SK-N-SH treated with all-trans-retinoic acid at 6 μM for 48 hours (cell line): ENCODE data around the gene PRKG2.

ENCODE experiments used
- ATAC-seq: fragments of 200-7000 bp; cut with Tn5 transposase; 3 replicates; pipeline ENCODE4 v1.9.1; 2020; ENCODE audit warnings: mild to moderate bottlenecking, moderate library complexity
- ARNTL ChIP-seq: fragments of 450-650 bp; formaldehyde crosslinking; IDR thresholded peaks from 2 replicates; pipeline ENCODE4 v1.5.0; 2020; ENCODE audit warnings: low read depth, mild to moderate bottlenecking, moderate library complexity, borderline replicate concordance
- BACH2 ChIP-seq: fragments of 250-450 bp; sonication (Bioruptor Pico); IDR thresholded peaks from 2 replicates; pipeline ENCODE4 v1.9.0; 2021; ENCODE audit warnings: mild to moderate bottlenecking, borderline replicate concordance
- CREB5 ChIP-seq: fragments of 250-450 bp; sonication (Bioruptor Pico); IDR thresholded peaks from 2 replicates; pipeline ENCODE4 v1.5.1; 2020; ENCODE audit warnings: low read depth, mild to moderate bottlenecking, moderate library complexity
- CSDC2 ChIP-seq: fragments of 250-450 bp; sonication (Bioruptor Pico); IDR thresholded peaks from 2 replicates; pipeline ENCODE4 v1.5.0; 2020; ENCODE audit warnings: mild to moderate bottlenecking, moderate library complexity
- CSRNP3 ChIP-seq: fragments of 250-450 bp; sonication (Bioruptor Pico); IDR thresholded peaks from 2 replicates; pipeline ENCODE4 v1.5.1; 2021; ENCODE audit warnings: mild to moderate bottlenecking, moderate library complexity
- ESRRG ChIP-seq: fragments of 250-450 bp; sonication (Bioruptor Pico); IDR thresholded peaks from 2 replicates; pipeline ENCODE4 v1.6.1; 2021; ENCODE audit warnings: mild to moderate bottlenecking
- ISL1 ChIP-seq: fragments of 250-450 bp; sonication (Bioruptor Pico); IDR thresholded peaks from 2 replicates; pipeline ENCODE4 v2.1.2; 2022; ENCODE audit warnings: mild to moderate bottlenecking, moderate library complexity
- PATZ1 ChIP-seq: fragments of 250-450 bp; sonication (Bioruptor Pico); IDR thresholded peaks from 2 replicates; pipeline ENCODE4 v1.8.0; 2020; ENCODE audit warnings: mild to moderate bottlenecking, moderate library complexity, borderline replicate concordance
- POU6F1 ChIP-seq: fragments of 250-450 bp; sonication (Bioruptor Pico); IDR thresholded peaks from 2 replicates; pipeline ENCODE4 v1.8.0; 2021; ENCODE audit warnings: low read depth, mild to moderate bottlenecking, moderate library complexity, borderline replicate concordance
- PPARA ChIP-seq: fragments of 250-450 bp; sonication (Bioruptor Pico); IDR thresholded peaks from 2 replicates; pipeline ENCODE4 v1.5.0; 2020; ENCODE audit warnings: mild to moderate bottlenecking, borderline replicate concordance
- RARB ChIP-seq: fragments of 250-450 bp; sonication (Bioruptor Pico); IDR thresholded peaks from 2 replicates; pipeline ENCODE4 v1.8.0; 2021; ENCODE audit warnings: mild to moderate bottlenecking, moderate library complexity
- SNAI2 ChIP-seq: fragments of 250-450 bp; sonication (Bioruptor Pico); IDR thresholded peaks from 2 replicates; pipeline ENCODE4 v1.5.0; 2020; ENCODE audit warnings: mild to moderate bottlenecking, moderate library complexity
- TCF4 ChIP-seq: fragments of 250-450 bp; sonication (Bioruptor Pico); IDR thresholded peaks from 2 replicates; pipeline ENCODE4 v1.8.0; 2021; ENCODE audit warnings: mild to moderate bottlenecking, moderate library complexity, borderline replicate concordance
- TOX ChIP-seq: fragments of 250-450 bp; sonication (Bioruptor Pico); IDR thresholded peaks from 2 replicates; pipeline ENCODE4 v1.8.0; 2021; ENCODE audit warnings: mild to moderate bottlenecking, moderate library complexity, borderline replicate concordance
- TSHZ2 ChIP-seq: fragments of 250-450 bp; sonication (Bioruptor Pico); IDR thresholded peaks from 2 replicates; pipeline ENCODE4 v1.5.0; 2020; ENCODE audit warnings: mild to moderate bottlenecking, moderate library complexity
- ZC3H10 ChIP-seq: fragments of 250-450 bp; sonication (Bioruptor Pico); IDR thresholded peaks from 2 replicates; pipeline ENCODE4 v1.5.1; 2021; ENCODE audit warnings: mild to moderate bottlenecking, moderate library complexity
- ZFP3 ChIP-seq: fragments of 250-450 bp; sonication (Bioruptor Pico); IDR thresholded peaks from 2 replicates; pipeline ENCODE4 v1.5.0; 2020; ENCODE audit warnings: mild to moderate bottlenecking, moderate library complexity
- ZFP30 ChIP-seq: fragments of 450-650 bp; formaldehyde crosslinking; IDR thresholded peaks from 2 replicates; pipeline ENCODE4 v1.5.0; 2022; ENCODE audit warnings: mild to moderate bottlenecking, moderate library complexity
- ZNF565 ChIP-seq: fragments of 450-650 bp; formaldehyde crosslinking; conservative IDR thresholded peaks from 2 replicates; pipeline ENCODE4 v1.5.0; 2020; ENCODE audit warnings: low read depth, mild to moderate bottlenecking, moderate library complexity
- ZNF70 ChIP-seq: fragments of 450-650 bp; formaldehyde crosslinking; IDR thresholded peaks from 2 replicates; pipeline ENCODE4 v1.5.0; 2020; ENCODE audit warnings: mild to moderate bottlenecking, moderate library complexity
- ZNF8 ChIP-seq: fragments of 450-650 bp; formaldehyde crosslinking; IDR thresholded peaks from 2 replicates; pipeline ENCODE4 v1.5.0; 2020; ENCODE audit warnings: mild to moderate bottlenecking, moderate library complexity

PRKG2 gene

GRCh38 chr4:81148576-81148975 lies 66.4 kb downstream of the PRKG2 start:
- no peak for ATAC-seq
- TF ChIP-seq ISL1 (CRISPR knock-in tag) (no peak), PATZ1 (CRISPR knock-in tag) (no peak), ZFP3 (CRISPR knock-in tag) (no peak), ZNF8 (CRISPR knock-in tag) (no peak)

GRCh38 chr4:81146466-81146865 lies 68.6 kb downstream of the PRKG2 start:
- TF ChIP-seq ARNTL = no peak
- ATAC-seq = no peak

- ATAC-seq = no peak
- TF ChIP-seq BACH2 (CRISPR knock-in tag) (no peak), ZC3H10 (CRISPR knock-in tag) (no peak), CREB5 (CRISPR knock-in tag) (no peak), PATZ1 (CRISPR knock-in tag) (no peak), ZNF8 (CRISPR knock-in tag) (no peak), ESRRG (CRISPR knock-in tag) (no peak), ZNF70 (CRISPR knock-in tag) (no peak), ZNF565 (CRISPR knock-in tag) (no peak), CSDC2 (CRISPR knock-in tag) (no peak), TSHZ2 (CRISPR knock-in tag) (no peak), TOX (CRISPR knock-in tag) (no peak), PPARA (CRISPR knock-in tag) (no peak), RARB (CRISPR knock-in tag) (no peak), SNAI2 (CRISPR knock-in tag) (no peak), ZFP3 (CRISPR knock-in tag) (no peak), TCF4 (CRISPR knock-in tag) (no peak), ZFP30 (CRISPR knock-in tag) (no peak)
Observed at GRCh38 chr4:81143183-81143582, 71.8 kb downstream of the PRKG2 start.

GRCh38 chr4:81142744-81143143 lies 72.3 kb downstream of the PRKG2 start:
- TF ChIP-seq TOX (CRISPR knock-in tag) (no peak), ARNTL (no peak), SNAI2 (CRISPR knock-in tag) (no peak), ZNF565 (CRISPR knock-in tag) (no peak), ZC3H10 (CRISPR knock-in tag) (no peak), TSHZ2 (CRISPR knock-in tag) (no peak), BACH2 (CRISPR knock-in tag) (no peak), ZFP3 (CRISPR knock-in tag) (no peak), PPARA (CRISPR knock-in tag) (no peak), ISL1 (CRISPR knock-in tag) (no peak), ESRRG (CRISPR knock-in tag) (no peak), CSRNP3 (CRISPR knock-in tag) (no peak), ZNF70 (CRISPR knock-in tag) (no peak), TCF4 (CRISPR knock-in tag) (no peak), POU6F1 (CRISPR knock-in tag) (no peak), ZNF8 (CRISPR knock-in tag) (no peak), ZFP30 (CRISPR knock-in tag) (no peak), RARB (CRISPR knock-in tag) (no peak)
- ATAC-seq = no peak
